HL-60/S4 treated with phorbol 12-myristate 13-acetate at 8.2 ng/mL for 4 days and 3 days (cell line): ENCODE measurements around the gene ATPAF2.

Experiments used
- in situ Hi-C: fragments of 300-500 bp; cut with MboI; formaldehyde crosslinking; loops from 2 replicates; pipeline ENCODE4 v1.15.0; 2022; ENCODE audit warnings: low sequenced_read_pairs

ATPAF2 gene

DNA sequence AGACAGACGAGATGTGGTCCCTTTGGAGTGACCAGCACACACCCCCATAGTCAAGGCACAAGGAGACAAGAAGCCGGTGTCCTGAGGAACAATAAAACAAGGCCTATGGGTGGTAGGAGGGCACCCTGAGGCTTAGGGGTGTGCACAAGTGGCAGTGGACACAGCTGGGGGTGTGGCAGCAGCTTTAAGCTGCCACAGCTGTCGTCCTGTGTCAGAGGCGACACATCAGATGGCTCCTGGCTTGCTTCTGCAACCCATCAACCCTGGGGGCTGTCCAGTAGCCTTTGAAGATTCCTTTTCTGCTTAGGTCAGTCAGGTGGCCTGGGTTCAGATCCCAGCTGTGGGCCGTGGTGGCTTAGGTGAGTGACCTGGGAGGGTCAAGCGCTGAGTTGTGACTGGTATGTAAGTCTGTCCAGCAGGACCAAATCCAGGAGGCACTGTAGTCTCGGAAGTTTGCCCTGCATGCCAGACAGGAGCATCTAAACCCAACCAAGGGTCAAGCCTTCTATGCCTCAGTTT lies 50.5 kb downstream of the ATPAF2 start:
- in situ Hi-C loops = no loop called here

DNA sequence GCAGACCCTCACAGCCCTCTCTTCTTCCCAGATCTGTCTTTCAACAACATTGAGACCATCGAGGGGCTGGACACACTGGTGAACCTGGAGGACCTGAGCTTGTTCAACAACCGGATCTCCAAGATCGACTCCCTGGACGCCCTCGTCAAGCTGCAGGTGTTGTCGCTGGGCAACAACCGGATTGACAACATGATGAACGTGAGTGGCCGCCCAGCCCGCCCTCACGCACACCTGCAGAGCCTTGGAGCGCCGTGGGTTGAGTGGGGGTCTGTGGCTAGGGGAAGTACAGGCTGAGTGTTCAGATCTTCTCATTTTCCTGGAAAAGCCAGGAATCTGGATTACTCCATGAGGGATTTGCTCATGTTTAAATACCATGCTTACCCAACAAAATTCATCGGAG lies 51.1 kb downstream of the ATPAF2 start:
- in situ Hi-C loops = no loop called here

DNA sequence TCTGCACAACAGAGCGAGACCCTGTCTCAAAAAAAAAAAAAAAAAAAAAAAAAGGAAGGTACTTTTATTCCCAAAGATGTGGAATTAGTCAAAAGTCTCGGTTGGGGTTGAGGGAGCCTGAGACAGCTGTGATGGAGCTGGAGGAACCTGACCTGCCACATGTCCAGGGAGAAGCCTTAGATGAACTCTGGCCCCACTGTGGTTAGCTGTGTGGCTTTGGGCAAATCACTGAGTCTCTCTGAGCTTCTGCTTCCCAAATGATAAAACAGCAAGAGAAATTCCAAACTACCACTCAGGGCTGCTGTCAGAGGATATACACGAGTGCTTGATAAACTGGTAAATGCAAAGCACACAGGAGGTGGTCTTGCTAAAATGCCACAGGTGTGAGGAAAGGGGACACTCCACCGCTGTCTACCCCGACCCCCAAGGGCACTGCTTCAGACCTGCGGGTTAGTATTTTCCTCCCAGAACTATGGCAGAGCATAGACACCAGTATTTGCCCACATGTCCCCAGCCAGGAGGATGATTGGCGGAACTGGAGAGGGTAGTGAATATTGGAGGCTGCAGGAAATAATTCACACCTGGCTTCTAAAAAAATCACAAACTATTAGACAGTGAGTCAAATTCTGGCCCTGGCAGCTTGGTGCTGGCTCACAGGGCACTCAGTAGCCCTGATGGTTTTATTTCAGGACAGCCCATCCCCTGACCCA lies 51.6 kb downstream of the ATPAF2 start:
- in situ Hi-C loops = no loop called here

DNA sequence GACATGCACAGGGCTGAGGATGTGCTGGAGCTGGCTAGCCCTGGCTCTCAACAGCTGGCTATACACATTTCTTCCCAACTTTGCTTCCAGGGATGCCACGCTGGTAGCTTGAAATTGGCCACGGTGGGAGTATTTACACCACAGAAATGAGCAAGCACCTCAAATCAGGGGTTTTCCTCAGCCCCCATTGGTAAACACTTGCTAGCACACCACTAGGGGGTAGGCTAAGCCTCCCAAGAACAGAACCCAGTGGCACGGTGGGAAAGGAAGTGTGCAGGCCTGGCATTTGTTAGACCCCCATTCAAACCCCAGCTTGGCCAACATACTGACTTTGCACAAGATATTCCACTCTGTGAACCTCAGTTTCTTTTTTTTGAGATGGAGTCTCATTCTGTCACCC lies 53.4 kb downstream of the ATPAF2 start:
- in situ Hi-C loops = no loop called here

DNA sequence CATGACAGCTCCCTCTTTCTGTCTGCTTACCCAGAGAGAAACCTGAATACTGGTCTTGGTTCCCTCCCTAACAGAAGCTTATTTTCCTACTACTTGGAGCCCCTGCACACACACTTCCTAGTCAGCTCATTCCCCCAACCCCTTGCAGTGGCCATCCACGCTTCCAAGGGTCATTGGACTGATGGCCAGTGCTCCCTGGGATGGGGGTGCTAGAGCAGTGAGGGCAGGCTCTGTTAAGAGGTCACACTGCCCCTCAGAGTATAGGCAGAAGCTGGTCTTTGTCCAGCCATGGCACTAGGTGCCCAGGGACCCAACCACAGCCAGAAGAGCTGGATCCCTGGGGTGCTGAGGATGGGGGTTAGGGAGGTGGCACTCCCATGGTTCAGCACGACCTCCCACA lies 53.8 kb downstream of the ATPAF2 start:
- in situ Hi-C loops = no loop called here

DNA sequence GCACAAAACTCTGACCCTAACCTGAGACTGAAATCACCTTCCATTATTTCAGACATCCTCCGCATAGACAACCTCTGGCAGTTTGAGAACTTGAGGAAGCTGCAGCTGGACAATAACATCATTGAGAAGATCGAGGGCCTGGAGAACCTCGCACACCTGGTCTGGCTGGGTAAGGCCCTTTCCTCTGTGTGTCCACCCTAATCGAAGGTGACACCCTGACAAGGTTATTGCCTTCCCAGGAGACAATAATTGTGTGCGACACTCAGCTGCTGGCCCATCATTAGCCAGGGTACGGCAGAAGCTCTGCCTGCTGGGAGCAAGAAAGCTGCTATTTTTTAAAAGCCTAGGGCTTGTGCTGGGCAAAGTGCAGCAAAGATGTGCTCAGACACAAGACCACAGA lies 55.2 kb downstream of the ATPAF2 start:
- in situ Hi-C loops = no loop called here

DNA sequence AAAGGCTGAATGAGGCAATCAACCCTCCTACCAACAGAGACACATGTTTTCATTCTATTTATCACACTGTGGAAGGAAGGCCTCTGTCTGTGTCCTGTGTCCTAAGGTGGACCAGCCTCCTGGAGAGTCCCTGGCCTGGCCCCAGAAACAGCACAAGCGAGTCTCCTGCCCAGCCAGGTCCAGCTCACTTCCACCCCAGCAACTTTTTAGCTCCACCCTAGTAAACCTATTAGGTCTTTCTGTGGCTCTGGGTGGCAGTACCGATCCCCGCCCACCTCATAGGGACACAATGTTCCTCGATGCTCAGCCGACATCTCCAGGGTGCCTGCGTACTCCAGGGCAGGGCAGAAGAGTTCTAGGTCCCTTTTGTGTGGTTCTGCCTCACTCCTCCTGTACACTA lies 55.6 kb downstream of the ATPAF2 start:
- in situ Hi-C loops = no loop called here

DNA sequence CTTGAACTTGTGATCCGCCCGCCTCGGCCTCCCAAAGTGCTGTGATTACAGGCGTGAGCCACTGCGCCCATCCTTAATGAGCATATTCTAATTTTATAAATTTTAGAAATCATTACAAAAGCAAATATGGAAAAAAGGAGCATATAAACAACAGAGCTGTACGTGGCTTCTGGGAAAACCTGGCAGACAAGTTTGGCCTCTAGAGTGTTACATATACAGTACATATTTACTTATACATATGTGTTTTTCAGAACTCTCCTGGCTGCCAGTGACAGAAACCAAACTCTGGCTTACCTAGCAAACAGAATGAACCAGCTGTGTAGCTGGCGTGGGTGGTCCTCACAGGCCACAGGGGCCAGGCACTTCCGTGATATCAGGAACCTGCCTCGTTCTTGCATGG lies 56.2 kb downstream of the ATPAF2 start:
- in situ Hi-C loops = no loop called here

DNA sequence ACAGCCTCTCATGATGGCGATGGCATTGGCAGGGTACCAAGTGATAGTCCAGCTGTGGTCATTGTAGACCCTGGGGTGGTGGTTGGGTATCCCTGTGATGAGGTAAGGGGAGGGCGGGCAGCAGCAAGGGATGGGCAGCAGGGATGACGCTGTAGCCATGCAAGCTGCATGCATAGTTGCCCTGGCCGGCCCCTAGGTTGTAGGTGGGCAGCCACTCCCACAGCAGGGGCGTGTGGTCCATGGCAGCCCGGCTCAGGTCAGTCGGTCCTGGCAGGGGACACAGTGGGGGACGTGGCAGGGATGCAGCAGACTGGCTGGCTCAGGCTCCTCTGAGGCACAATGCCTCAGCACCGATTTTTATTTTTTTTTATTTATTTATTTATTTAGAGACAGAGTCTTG lies 57.6 kb downstream of the ATPAF2 start:
- in situ Hi-C loops = no loop called here

DNA sequence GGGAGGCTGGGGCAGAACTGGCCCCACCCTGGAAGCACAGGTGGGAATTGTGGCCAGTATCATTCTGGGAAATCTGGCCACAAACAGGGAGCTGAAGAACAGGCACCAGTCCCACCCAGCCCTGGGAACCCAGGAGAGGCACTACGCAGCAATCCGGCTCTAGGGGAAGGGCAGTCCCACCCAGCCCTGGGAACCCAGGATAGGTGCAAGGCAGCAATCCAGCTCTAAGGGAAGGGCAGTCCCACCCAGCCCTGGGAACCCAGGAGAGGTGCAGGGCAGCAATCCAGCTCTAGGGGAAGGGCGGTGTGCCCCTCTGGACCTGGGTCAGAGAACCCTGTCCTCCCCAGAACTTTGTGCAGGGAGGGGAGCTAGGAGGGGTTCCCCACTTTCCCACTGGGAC lies 59.2 kb downstream of the ATPAF2 start:
- in situ Hi-C loops = no loop called here

DNA sequence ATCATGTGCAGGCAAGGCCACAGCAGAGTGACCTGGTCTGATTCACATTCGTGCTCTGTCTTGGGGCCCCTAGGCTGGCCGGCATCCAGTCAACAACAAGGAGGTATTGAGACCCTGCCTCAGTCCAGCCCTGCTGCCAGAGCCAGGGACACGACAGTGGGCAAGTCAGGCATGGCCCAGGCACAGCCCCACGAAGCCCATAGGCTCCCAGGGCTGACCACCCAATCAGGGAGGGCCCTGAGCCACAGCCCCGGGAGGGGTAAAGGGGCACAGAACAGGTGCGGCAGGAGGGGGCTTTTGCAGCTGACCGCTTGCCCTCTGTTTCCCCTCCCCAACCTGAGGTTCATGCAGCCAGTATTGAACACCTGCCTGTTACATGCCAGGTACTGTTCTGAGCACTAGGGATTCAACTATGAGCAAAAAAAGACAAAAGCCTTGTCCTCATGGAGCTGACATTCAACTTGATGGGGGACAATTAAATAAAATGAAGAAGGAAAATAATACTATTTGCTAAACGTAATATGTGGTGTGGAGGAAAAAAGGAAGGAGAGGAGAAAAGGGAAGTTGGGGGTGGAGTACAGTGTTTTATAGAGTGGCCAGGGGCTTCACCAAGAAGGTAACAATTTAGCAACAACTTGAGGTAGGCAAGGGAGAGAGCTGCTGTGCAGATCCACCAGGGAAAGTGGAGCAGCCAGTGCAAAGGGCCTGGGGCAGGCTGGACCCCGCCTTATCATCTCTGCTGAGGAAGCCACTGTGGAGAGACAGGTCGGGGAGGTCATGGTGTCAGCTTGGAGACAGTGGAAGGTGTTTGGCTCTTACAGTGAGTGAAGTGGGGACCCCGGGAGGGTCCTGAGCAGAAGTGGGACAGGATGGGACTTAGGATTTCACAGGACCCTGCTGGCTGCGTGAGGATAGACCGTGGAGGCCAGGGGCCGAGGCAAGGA lies 60.2 kb downstream of the ATPAF2 start:
- in situ Hi-C loops = no loop called here

DNA sequence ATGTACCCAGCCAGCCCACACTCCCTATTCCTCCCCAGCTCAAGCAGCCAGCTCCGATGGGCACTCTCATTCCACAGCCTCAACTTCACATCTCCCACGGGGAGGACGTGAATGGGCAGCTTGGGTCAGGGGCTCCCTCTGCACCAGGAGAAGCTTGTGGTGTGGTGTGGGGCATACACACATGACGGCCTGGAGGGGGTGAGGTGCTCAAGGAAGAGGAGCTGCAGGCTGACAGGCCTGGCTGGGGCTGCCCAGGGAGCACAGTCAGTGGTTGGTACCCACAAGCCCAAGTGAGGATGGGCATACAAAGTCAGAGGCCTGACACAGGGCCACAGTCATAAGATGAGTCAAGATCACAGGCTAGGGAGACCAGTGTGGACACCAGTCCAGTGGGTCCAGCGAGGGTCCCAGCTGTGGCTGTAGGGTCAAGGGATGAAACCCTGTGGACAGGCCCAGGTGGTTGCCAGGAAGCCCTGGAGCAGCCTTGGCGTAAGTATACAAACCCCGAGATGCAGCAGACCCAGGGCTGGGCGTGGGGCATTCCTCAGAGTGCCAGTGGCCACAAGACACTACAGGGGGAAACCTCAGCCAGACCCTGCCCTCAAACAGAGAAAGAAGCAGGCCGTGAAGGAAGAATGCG lies 61.9 kb downstream of the ATPAF2 start:
- in situ Hi-C loops = no loop called here

DNA sequence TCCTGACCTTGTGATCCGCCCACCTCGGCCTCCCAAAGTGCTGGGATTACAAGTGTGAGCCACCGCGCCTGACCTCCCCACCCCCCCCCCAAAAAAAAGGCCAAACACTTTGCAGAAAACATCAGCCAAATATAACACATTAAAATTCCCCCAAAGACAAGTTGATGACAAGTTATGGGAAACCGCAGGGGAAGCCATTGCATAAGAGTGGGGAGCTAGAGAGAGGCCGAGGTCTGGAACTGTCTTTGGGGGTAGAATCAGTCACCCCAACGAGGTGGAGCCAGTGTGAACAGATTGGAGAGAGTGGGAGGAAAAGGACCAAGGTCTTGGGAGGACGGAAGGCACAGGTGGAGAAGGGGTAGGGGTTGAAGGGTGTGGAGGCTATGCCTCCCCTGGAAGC lies 63.5 kb downstream of the ATPAF2 start:
- in situ Hi-C loops = no loop called here

DNA sequence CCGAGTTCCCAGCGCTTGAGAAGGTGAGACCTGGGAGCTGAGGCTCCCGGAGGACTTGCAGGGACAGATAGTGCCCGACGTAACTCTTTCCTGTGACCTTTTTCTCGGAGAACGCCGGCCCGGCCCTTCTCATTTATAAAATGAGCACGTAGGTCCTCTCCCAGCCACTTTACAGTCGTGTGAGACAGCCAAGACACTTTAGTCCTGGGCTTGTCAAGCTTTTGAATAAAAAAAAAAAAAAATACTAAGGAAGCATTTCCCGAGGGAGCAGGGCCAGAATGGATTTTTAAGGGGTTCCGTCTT lies 66.1 kb downstream of the ATPAF2 start:
- in situ Hi-C loops = no loop called here

DNA sequence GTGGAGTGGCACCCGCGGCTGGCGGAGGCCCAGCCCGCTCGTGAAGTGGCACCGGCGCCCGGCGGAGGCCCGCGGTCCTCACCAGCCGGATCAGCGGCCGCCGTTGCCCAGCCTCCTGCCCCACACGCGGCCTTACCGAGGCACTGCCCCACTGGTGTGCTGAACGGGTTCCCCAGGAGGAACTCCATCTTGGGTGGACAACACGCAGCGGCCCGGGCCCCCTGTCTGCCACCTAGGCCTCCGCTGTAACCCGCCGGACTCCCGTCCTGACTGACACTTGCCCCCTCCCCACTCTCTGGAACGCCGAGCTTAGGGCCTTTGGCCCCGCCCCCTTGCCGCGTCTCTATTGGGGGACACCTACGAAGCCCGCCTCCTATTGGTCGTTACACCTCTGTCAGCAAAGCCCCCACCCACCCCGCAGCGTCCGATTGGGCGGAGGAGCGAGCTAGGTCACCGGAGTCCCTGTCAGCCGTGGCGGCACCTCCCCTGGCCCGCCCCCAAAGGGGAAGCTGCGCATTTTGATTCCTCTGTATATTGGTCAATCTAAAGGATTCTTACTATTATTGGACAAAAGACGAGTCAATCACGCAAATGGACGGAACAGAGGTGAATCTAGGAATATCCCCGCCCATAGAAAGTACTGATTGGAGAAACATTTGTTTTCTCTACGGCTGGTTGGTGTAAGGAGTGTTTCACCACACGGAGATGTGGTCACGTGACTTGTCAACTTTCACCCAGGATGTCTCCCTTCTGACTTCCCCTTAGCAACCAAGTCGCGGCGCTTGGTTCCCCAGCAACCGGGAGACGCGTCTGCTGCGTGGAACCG lies 66.6 kb downstream of the ATPAF2 start, which contains the start of the genes DRC3 and TOM1L2:
Gene DRC3, plus strand, starts transcription at position 737 of the 826 bp plus-strand sequence. CDS start 4,737 bp downstream, outside the sequence.
Gene TOM1L2, minus strand, starts transcription at position 275 of the 826 bp plus-strand sequence. Its CDS starts 87 bp downstream, at position 188.
- in situ Hi-C loops = no loop called here

DNA sequence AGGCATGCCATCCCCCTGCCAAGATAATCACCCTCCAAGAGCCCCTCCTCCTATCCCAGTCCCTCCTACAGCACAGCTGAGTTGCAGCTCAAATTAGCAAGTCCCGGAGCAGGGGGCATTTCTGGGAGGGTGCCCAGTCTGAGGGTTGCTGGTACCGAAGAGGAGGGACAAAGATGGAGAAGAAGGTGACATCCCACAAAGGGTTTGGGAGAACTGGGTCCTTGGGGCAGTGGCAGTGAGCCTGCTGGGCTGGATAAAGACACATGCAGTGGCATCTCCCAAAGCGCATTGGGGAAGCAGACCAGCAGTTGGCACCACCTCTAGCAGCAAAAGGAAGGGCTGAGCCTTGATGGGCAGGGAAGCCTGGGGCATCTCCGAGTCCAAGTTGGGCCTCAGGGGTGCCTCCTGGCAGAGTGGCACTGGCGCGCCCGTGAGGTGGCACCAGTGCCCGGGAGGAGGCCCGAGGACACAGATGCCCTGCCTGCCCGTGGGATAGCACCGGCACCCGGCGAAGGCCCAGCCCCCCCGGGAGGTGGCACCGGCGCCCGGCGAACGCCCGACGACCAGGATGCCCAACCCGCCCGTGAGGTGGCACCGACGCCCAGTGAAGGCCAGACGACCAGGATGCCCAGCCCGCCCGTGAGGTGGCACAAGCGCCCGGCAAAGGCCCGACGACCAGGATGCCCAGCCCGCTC lies 67.4 kb downstream of the ATPAF2 start:
- in situ Hi-C loops = no loop called here

DNA sequence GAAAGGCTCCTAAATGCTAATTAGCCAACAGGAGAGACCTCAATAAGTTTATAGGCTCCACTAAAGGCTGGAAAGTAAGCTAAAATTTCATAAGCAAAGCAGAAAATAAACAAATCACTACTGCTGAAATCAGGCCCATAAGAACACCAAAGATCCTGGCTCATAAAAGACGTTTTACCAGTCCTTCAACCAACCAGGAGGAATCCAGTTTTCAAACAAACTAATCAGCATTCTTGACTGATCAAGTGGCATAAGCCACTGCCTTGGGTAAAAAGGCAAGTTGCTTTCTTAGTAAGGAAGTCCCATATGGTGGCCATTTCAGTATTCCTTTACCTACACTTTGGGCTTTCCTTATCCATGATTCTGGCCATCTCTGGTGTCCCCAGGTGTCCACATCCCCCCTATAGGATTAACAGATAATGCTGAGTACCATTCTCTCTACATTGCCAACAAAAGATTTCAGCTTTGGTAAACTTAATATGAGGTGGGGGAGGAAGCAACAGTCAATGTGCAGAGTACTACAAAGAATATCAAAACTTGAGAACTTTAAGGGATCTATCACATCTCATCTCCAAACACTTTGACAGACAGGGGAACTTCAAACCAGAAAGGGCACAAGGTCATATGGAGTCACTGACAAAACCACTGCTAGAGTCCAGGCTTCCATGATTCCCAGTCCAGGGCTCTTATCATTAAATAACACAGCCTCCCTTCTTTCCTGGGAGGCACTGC lies 68.1 kb downstream of the ATPAF2 start:
- in situ Hi-C loops = no loop called here
